ENCODE data around the gene PDIA2. TPM values are rescaled to one million over a fixed set of nuclear protein-coding genes. Genes with fewer than 3 reads are reported as not detected.
"Not testable (repeated sequence)": the region's sequence is repeated elsewhere in the genome, so short reads cannot be mapped to it uniquely, and the experiment has no call there.

PDIA2 gene
- total RNA-seq, 1 experiment from 2014 or later = 0.46 TPM

- DNase-seq (ENCODE audit: low read depth) = no peak
Observed at GRCh38 chr16:263944-264343, 19.0 kb upstream of the PDIA2 start.

- DNase-seq (ENCODE audit: low read depth) = no peak
Observed at GRCh38 chr16:264440-264951, 18.5 kb upstream of the PDIA2 start.

DNA sequence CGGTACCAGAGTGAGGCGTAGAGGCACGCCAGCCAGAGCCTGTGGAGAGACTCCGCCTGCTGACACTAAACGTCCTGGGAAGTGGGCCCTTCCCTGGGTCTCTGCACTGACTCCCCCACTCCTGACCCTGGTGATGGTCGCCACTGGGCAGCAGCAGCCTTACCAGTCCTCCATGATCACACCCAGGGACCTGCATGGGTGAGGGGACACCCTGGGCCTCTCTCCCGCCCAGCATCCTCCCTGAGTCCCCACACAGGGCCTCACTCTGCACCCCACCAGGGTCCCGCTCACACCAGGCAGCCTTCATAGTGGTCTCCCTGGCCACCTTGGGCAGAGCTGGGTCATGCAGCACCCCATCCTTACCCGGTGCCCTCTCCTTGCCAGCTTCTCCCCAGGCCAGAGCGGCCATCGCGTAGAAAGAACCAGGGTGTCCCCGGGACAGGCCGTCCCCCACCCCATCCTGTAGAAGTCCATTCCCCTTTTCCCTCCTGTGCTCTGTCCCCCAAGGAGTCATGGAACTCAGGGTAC is 17.9 kb upstream of the PDIA2 start:
- no peak for DNase-seq (ENCODE audit: low read depth)

DNA sequence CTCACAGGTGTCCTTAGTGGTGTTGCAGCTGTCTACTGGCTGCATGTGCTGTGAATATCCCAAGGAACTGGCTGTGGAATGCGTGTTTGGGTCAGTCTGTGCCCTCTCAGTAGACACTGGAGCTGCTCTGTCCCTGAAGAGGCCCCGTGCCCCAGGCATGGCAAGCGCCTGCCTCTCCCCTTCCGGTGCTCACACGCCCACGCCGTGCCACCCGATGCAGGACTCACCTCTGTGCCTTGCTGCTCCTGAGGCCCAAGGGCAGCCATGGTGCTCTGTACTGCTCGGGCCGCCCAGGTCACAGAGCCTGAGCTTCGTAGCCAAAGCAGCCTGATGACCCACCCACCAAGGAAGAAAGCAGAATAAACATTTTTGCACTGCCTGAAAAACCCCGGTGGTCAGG is 17.3 kb upstream of the PDIA2 start:
- DNase-seq (ENCODE audit: low read depth) = no peak

GRCh38 chr16:266258-267164 is 16.5 kb upstream of the PDIA2 start:
- no peak for DNase-seq (ENCODE audit: low read depth)

- DNase-seq (ENCODE audit: low read depth) = not testable (repeated sequence)
Observed at GRCh38 chr16:267562-267961, 15.4 kb upstream of the PDIA2 start.

- no peak for DNase-seq (ENCODE audit: low read depth)
Observed at GRCh38 chr16:268141-269053, 14.6 kb upstream of the PDIA2 start.

DNA sequence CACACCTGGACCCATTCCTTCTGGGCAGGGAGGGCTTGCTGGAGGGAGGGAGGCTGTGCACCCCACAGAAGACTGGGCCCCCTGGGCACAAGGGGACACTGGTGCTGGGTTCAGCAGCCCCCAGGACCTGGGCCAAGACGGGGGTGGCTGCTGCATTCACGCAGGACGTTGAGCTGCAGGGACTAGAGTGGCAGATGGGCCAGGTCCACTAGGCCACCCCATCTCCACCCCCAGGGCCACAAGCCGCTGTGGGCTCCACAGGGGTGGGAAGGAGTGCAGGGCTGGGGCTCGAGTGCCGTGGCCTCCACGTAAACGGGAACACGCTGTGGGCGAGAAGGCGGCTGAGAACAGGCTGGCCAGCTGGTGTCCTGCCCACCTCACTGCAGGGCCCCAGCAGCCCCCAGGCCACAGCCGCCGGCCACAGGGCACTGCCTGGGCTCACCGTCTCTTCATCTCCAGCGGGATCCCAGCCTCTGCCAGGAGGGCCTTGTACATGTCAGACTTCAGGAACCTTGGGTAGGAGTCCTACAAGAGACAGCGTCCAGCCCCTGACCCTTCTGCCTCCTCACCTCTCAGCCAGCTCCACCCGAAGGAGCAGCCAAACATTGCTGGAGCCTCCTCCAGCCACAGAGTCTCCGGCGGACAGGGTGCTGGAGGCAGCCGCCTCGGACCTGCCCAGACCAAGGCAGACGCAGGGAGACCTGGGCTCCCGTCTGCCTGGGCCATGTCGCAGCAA is 13.7 kb upstream of the PDIA2 start:
- no peak for DNase-seq (ENCODE audit: low read depth)

GRCh38 chr16:270381-271255 is 12.3 kb upstream of the PDIA2 start:
- DNase-seq (ENCODE audit: low read depth) = no peak

DNA sequence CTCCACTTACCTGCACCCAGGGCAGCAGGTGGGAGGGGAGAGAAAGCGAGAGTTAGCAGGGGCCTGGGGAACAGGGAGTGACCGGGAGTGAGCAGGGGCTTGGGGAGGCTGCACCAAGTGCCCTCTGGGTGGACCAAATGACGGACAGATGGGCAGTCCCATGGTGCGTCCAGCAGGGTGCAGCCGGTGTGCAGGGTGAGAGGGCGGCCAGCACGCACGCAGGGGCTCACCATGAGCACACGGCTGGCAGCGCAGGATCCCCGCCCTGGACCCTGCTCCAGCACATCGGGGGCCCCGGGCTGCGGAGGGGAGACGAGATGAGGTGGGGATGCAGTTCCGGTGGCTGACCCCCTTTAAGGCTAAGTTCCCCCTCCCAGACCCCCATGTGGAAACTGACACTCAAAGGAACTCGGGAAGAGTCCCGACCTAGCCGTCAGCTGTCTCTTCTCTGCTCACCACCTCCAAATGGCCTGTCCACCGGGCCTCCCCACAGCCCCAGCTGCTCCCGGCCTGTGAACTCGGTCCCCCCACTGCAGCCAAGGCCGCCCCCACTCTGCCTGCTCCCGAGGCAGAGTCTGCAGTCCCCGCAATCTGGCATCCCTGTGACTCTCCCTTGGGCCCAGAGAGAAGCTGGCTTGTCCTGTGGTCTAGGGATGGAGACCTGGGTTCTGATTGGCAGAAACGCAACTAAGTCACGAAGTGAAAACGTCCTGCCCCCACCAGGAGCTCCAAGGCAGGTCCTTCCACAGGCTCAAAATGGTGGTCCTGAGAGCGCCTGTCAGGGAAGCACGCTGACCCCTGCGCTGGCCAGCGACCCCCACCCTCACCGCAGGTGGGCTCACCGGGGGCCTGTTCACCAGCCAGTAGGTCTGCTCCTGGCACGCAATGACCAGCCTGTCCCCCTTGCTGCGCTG is 10.1 kb upstream of the PDIA2 start:
- no peak for DNase-seq (ENCODE audit: low read depth)

DNA sequence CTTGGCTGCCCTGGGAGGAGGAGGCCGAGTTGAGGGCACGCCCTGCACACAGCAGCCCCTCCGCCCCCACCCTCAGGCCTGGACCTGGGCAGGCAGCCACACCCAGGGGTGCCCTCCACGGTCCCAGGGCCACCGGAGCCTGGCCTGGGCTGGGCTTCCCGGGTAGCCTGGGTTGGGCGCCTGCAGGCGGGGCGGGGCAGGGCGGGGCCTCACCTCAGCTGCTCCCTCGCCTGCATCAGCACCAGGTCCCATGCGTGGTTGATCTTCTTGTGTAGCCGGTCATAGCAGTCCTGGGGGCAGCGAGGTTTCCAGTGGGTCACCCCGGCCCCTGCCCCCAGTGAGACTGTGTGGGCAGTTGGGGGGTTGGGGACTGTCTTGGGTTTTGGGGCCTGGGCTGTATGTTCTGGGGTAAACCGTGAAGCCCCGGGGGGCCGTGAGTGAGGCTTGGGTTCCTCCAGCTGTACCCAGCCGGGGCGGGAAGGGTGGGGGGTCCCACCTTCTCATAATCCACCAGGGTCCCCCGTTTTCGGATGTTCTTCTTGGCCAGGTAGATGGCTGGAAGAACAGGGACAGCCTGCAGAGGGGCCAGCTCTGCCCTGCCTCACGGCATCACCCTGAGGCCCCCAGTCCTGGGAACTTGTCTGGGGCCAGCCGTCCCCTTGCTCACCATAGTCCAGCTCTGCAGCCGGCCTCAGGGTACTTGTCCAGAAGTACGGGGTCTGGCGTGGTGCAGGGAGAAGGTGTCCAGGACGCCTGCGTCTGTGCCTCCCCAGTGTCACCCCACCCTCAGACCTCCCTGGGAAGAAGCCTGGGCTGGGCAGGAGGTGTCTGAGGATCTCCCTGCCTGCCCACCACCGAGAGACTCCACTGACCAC is 9.2 kb upstream of the PDIA2 start:
- DNase-seq (ENCODE audit: low read depth) = no peak

DNA sequence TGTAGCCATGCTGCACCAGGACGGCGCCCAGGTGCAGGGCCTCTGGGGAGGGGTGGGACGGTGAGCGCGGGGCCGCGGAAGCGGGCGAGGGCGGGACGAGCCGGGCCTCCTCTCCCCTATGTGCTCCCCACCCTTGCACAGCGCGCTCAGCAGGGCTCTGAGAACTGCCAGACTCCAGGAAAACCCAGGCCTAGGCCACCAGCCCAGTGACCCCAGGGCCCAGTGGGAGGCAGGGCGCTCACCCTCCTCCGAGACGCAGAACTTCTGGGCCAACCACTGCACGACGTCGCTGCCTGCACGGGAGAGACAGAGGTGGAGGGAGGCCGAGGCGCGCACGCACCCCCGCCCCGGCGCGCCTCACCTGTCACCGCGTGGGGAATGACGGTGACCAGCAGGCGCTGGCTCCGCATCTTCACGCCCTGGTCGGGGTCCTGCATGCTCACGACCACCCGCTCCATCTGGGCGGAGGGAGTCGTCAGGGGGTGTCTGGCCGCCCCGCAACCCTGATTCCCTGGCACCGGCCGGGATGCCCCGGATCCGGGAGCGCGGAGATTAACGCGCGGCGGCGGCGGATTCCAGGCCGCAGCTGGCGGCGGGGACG is 7.8 kb upstream of the PDIA2 start:
- no peak for DNase-seq (ENCODE audit: low read depth)

DNA sequence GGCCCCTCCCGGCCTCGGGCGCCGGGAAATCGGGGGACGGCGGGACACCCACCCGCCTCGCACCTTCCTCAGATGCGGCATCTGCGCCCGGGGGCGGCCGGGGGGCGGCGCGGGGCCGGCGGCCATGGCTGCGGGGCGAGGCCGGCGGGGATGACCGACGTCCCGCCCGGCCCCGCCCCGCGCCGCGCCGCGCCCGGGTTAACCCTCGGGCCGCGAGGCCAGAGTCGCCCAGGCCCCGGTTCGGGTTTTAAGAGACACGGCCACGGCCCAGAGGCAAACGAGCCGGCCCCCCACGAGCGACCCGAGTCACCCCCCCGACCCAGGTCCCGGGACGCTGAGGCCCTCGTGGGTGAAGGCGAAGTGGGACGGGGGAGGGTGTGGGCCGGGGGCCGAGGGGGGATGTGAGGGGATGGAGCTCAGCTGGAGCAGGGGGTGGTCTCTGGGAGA is 7.2 kb upstream of the PDIA2 start, which contains the start of gene RGS11:
RGS11 (minus strand) TSS at position 159 of the 447 bp plus-strand sequence; CDS start at position 126, 33 bp downstream.
- DNase-seq (ENCODE audit: low read depth) = no peak

DNA sequence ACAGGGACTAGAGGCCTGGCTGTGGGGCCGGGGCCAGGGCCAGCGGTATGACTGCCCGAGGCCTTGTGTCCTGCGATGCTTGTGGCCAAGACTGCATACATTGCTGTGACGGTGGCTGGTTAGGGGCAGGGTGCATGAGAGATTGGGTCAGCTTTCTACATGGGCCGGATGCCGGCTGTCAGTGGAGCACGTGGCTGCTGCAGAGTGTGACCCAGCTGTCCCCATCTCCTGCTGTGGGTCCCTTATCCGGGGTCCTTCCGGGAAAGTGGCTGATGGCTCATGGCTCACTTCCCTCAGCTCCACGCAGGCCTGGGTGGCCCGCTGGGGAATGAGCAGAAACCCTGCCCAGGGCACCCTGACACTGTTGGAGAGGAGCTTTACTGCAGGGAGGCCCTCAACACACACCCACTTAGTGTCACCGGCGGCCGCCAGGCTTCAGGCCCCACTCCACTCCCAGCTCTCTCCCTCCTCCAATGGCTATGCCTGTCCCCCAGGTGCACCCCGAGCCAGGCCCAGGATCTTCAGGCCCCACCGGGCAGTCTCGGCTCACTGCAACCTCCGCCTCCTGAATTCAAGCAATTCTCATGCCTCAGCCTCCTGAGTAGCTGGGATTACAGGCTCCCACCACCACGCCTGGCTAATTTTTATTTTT is 6.4 kb upstream of the PDIA2 start:
- no peak for DNase-seq (ENCODE audit: low read depth)

GRCh38 chr16:278863-279366 is 4.0 kb upstream of the PDIA2 start:
- DNase-seq (ENCODE audit: low read depth) = peak; percentile 66

DNA sequence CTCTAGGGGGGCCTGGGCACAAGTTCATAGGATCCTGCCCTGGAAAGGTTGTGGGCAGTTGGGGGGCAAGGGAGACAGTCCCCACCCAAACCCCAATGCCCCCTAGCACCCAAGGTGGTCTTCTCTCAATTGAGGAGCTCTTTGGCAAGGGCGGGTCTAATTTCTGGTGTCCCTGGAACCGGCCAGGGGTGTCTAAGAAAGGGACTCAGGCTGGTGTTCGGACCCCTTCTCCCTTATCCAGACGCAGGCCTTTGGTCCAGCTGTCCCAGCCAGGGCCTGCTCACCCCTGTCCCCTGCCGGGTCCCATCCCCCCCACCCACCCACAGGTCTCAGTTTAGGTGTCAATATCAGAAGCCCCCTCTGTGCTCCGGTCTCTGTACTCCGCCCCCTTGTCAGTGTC is 3.4 kb upstream of the PDIA2 start:
- DNase-seq (ENCODE audit: low read depth) = no peak

GRCh38 chr16:280005-280460 is 2.9 kb upstream of the PDIA2 start:
- no peak for DNase-seq (ENCODE audit: low read depth)

Measured in Daoy (cell line).